Hepatocyte (in vitro differentiated cells): ENCODE measurements around the gene POU6F2. TPM values are rescaled to one million over a fixed set of nuclear protein-coding genes. Genes with fewer than 3 reads are reported as not detected.

Experiments
- DNase-seq: peaks from one replicate; pipeline ENCODE4 v3.0.0-alpha.2; 2016; ENCODE audit warnings: low spot score
- H2AFZ ChIP-seq: fragments of 200-600 bp; sonication (generic); 2 replicates; pipeline ENCODE4 v1.6.0; 2016; ENCODE audit warnings: antibody characterized with exemption, mild to moderate bottlenecking
- H3K27ac ChIP-seq: fragments of 200-600 bp; sonication (generic); 2 replicates; pipeline ENCODE4 v1.5.1; 2016; ENCODE audit warnings: mild to moderate bottlenecking
- H3K27me3 ChIP-seq: fragments of 200-600 bp; sonication (generic); 2 replicates; pipeline ENCODE4 v1.6.1; 2016
- H3K36me3 ChIP-seq: fragments of 200-600 bp; sonication (generic); replicated peaks from 2 replicates; pipeline ENCODE4 v1.5.1; 2016; ENCODE audit warnings: low read depth; ENCODE audit not compliant: insufficient read depth
- H3K4me1 ChIP-seq: fragments of 200-600 bp; sonication (generic); 2 replicates; pipeline ENCODE4 v1.5.1; 2016; ENCODE audit warnings: mild to moderate bottlenecking, moderate library complexity; ENCODE audit not compliant: insufficient read depth
- H3K4me2 ChIP-seq: fragments of 200-600 bp; sonication (generic); 2 replicates; pipeline ENCODE4 v1.6.0; 2016
- H3K4me3 ChIP-seq: fragments of 200-600 bp; sonication (generic); 2 replicates; pipeline ENCODE4 v1.5.1; 2016; ENCODE audit warnings: mild to moderate bottlenecking
- H3K79me2 ChIP-seq: fragments of 200-600 bp; sonication (generic); 2 replicates; pipeline ENCODE4 v1.6.0; 2017; ENCODE audit warnings: mild to moderate bottlenecking
- H3K9me2 ChIP-seq: fragments of 200-600 bp; sonication (generic); replicated peaks from 2 replicates; pipeline ENCODE4 v1.6.0; 2017; ENCODE audit warnings: mild to moderate bottlenecking; ENCODE audit not compliant: insufficient read depth
- H3K9me3 ChIP-seq: fragments of 200-600 bp; sonication (generic); 2 replicates; pipeline ENCODE4 v1.5.1; 2016; ENCODE audit warnings: low read depth, mild to moderate bottlenecking
- H4K20me1 ChIP-seq: fragments of 200-600 bp; sonication (generic); 2 replicates; pipeline ENCODE4 v1.6.0; 2016; ENCODE audit warnings: mild to moderate bottlenecking; ENCODE audit not compliant: insufficient read depth, poor library complexity, severe bottlenecking
- EZH2 ChIP-seq: fragments of 200-600 bp; sonication (generic); IDR thresholded peaks from 2 replicates; pipeline ENCODE4 v1.6.1; 2016; ENCODE audit warnings: antibody characterized with exemption, mild to moderate bottlenecking, borderline replicate concordance
- EZH2phosphoT487 ChIP-seq: fragments of 200-600 bp; sonication (generic); IDR thresholded peaks from one replicate; pipeline ENCODE4 v1.6.1; 2018; ENCODE audit warnings: antibody characterized with exemption, mild to moderate bottlenecking, low read depth, moderate library complexity; ENCODE audit not compliant: unreplicated experiment, severe bottlenecking
- WGBS: methylation state at CpG from one replicate; pipeline ENCODE4 v1.1.6; 2016; ENCODE audit warnings: low lambda C conversion rate; ENCODE audit errors: missing lambda C conversion rate; 5-methylcytosine and 5-hydroxymethylcytosine counted together
- polyA plus RNA-seq: library from polyadenylated mRNA; unstranded; fragments of >200 nt; fragmentation: Nextera tagmentation; extraction: Ambion mirVana; gene quantifications from 2 replicates; pipeline ENCODE4 v1.2.1, GENCODE V29; 2016
- total RNA-seq: library from RNA; depleted of rRNA; stranded (reverse); fragments of >200 nt; gene quantifications from 2 replicates; pipeline ENCODE4 v1.2.3, GENCODE V29; 2014
- TF ChIP-seq, protein P1 (sequence below): fragments of 200-600 bp; sonication (generic); IDR thresholded peaks from 2 replicates; pipeline ENCODE4 v1.5.1; 2016; ENCODE audit warnings: antibody characterized with exemption, mild to moderate bottlenecking; ENCODE audit not compliant: poor library complexity

Gene POU6F2
- total and polyA plus RNA-seq, 2 experiments from 2014 or later: 0.67 to 1.4 TPM

DNA sequence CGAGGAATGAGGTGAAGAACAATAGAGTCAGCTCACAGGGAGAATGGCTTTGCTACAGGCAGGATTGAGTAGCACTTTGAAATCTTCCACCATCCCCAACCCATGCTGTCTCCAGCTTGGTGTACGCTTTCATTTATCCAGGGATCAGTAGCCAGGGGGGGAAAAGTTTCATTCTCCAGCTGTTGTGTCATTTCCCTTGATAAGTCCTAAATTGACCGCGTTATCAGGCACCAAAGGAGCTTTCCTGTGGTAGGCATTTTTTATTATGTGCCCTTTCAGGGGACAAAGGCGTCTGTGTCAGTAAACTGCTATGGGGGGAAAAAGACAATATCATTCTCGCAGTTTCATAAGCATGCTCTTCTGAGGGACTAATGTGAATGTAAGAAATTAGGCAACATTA is 481.9 kb downstream of the POU6F2 start:
- Histone ChIP-seq H2AFZ (no peak overlapping the region), H3K27me3 (no peaks in the 10 kb centered on the region), H3K36me3 (no peaks in the 10 kb centered on the region), H3K9me2 (no peaks in the 10 kb centered on the region), H3K27ac (no peak overlapping the region), H3K4me3 (no peak overlapping the region), H3K4me2 (no peak overlapping the region), H3K9me3 (no peaks in the 10 kb centered on the region), H4K20me1 (no peaks in the 10 kb centered on the region), H3K79me2 (no peaks in the 10 kb centered on the region), H3K4me1 (no peaks in the 10 kb centered on the region)
- WGBS: 72% methylated on average over 6 of the region's 6 CpGs
- TF ChIP-seq EZH2 (no peak), EZH2phosphoT487 (no peak)
- no peak for DNase-seq

DNA sequence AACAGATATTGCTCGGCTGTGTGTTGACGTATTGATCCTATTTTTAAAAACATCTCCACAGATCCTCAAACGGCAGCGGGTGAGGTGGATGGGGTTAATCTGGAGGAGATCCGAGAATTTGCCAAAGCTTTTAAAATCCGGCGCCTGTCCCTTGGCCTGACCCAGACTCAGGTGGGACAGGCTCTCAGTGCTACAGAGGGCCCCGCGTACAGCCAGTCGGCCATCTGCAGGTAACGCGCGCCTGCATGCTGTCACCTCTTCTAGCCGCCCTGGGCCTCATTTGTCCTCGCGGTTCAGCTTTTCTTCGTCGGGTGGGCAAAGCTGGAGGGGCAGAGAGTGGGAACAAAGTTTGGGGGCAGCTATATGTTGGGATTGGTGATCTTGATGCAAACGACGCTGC is 482.8 kb downstream of the POU6F2 start:
- no peak for DNase-seq
- H3K4me2 ChIP-seq: no peak overlapping the region
- 90% methylated on average over 20 of the region's 20 CpGs for WGBS
- H4K20me1 ChIP-seq: no peaks in the 10 kb centered on the region
- H3K4me3 ChIP-seq: no peak overlapping the region
- no peaks in the 10 kb centered on the region for H3K36me3 ChIP-seq
- H3K27me3 ChIP-seq: no peaks in the 10 kb centered on the region
- no peaks in the 10 kb centered on the region for H3K79me2 ChIP-seq
- H3K4me1 ChIP-seq: no peaks in the 10 kb centered on the region
- H3K9me2 ChIP-seq: no peaks in the 10 kb centered on the region
- TF ChIP-seq, protein P1, sequence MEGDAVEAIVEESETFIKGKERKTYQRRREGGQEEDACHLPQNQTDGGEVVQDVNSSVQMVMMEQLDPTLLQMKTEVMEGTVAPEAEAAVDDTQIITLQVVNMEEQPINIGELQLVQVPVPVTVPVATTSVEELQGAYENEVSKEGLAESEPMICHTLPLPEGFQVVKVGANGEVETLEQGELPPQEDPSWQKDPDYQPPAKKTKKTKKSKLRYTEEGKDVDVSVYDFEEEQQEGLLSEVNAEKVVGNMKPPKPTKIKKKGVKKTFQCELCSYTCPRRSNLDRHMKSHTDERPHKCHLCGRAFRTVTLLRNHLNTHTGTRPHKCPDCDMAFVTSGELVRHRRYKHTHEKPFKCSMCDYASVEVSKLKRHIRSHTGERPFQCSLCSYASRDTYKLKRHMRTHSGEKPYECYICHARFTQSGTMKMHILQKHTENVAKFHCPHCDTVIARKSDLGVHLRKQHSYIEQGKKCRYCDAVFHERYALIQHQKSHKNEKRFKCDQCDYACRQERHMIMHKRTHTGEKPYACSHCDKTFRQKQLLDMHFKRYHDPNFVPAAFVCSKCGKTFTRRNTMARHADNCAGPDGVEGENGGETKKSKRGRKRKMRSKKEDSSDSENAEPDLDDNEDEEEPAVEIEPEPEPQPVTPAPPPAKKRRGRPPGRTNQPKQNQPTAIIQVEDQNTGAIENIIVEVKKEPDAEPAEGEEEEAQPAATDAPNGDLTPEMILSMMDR: no peak
- no peak for TF ChIP-seq EZH2phosphoT487
- no peak for TF ChIP-seq EZH2
- no peak overlapping the region for H3K27ac ChIP-seq
- H2AFZ ChIP-seq: no peak overlapping the region
- no peaks in the 10 kb centered on the region for H3K9me3 ChIP-seq

DNA sequence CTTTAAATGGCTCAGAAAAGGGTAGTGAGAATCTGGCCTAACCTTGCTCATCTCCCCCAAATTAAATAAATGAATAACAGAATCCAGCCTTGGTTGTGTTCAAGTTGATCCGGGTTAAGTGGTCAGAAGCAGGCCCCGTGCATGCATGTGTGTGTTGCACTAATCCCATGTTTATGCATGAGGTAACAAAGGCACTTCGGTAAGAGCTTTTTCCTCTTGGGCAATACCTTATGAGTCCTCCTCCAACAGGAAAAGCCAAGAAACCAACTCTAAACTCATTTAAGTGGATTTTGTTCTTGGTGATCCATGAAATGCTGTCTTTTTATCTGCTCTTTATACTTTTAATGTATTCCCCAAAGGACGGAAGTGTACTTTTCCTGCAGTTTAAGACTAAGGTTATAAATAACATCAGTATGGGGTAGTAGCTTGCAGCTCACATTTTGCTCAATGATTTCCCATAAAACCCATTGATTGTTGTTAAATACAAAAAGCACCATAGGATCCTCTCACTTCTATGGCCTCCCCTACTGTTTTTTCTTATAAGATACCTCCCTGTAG is 483.6 kb downstream of the POU6F2 start:
- no peaks in the 10 kb centered on the region for H3K79me2 ChIP-seq
- no peak overlapping the region for H3K4me3 ChIP-seq
- H3K9me3 ChIP-seq: no peaks in the 10 kb centered on the region
- no peak overlapping the region for H3K27ac ChIP-seq
- no peaks in the 10 kb centered on the region for H3K27me3 ChIP-seq
- whole genome bisulfite sequencing: 48% methylated on average over 4 of the region's 4 CpGs
- no peaks in the 10 kb centered on the region for H3K4me1 ChIP-seq
- no peaks in the 10 kb centered on the region for H3K9me2 ChIP-seq
- no peak for TF ChIP-seq EZH2phosphoT487
- TF ChIP-seq, protein P1: no peak
- TF ChIP-seq EZH2: no peak
- H3K4me2 ChIP-seq: no peak overlapping the region
- no peak for DNase-seq
- no peak overlapping the region for H2AFZ ChIP-seq
- H3K36me3 ChIP-seq: no peaks in the 10 kb centered on the region
- no peaks in the 10 kb centered on the region for H4K20me1 ChIP-seq

DNA sequence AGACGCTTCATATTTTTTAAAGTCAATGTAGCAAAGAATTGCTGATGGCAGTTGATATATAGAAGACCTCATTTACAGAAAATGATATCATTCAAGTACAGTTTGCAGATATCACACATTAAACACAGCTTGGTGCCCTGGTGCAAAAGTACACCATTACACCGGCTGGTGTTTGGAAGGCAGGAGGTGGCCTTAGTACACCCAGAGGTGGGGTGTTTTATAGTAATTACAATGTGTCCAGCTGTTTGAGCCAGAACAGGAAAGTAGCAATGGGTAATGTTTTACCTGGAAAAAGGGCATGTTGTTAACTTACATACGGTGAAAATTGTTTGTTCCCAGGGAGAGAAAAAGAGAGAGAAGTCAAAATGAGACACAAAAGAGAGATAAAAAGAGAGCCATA is 485.5 kb downstream of the POU6F2 start:
- no peaks in the 10 kb centered on the region for H3K4me1 ChIP-seq
- H3K9me2 ChIP-seq: no peaks in the 10 kb centered on the region
- no peaks in the 10 kb centered on the region for H4K20me1 ChIP-seq
- TF ChIP-seq, protein P1: no peak
- TF ChIP-seq EZH2phosphoT487 (no peak), EZH2 (no peak)
- no peak for DNase-seq
- H2AFZ ChIP-seq: no peak overlapping the region
- no peak overlapping the region for H3K4me3 ChIP-seq
- no peaks in the 10 kb centered on the region for H3K36me3 ChIP-seq
- H3K4me2 ChIP-seq: no peak overlapping the region
- H3K27me3 ChIP-seq: no peaks in the 10 kb centered on the region
- H3K27ac ChIP-seq: no peak overlapping the region
- H3K79me2 ChIP-seq: no peaks in the 10 kb centered on the region
- 83% methylated on average over 3 of the region's 3 CpGs for WGBS
- no peaks in the 10 kb centered on the region for H3K9me3 ChIP-seq
